Cardiac fibroblast (primary cell): ENCODE measurements around the gene HSPA1L.

ENCODE experiments used
- DNase-seq, 2 donors: peaks; one replicate each; pipeline versions ENCODE4 v3.0.0 to v3.0.0-alpha.2; 2010; ENCODE audit warnings: low read depth in 2 of 2
- H3K4me3 ChIP-seq, 2 donors: replicated peaks in 1 of 2; 1 replicate in 1 of 2; 2 replicates in 1 of 2; pipeline ENCODE4 v1.5.1; 2011; ENCODE audit warnings: low read depth in 2 of 2, low read length in 2 of 2, mild to moderate bottlenecking in 2 of 2, moderate library complexity in 1 of 2
- CTCF ChIP-seq: IDR thresholded peaks from one replicate; pipeline ENCODE4 v1.5.1; 2011; ENCODE audit warnings: low read depth, mild to moderate bottlenecking, low read length, inconsistent platforms

The HSPA1L gene

GRCh38 chr6:31785475-31785874 is 29.6 kb downstream of the HSPA1L start:
- no peak for TF ChIP-seq CTCF
- no peak for DNase-seq
- no peak overlapping the region for H3K4me3 ChIP-seq

- H3K4me3 ChIP-seq = no peak overlapping the region
- DNase-seq = no peak
- no peak for TF ChIP-seq CTCF
Observed at GRCh38 chr6:31784098-31784925, 30.8 kb downstream of the HSPA1L start.

- H3K4me3 ChIP-seq = no peak overlapping the region
- no peak for DNase-seq
- TF ChIP-seq CTCF = no peak
Observed at GRCh38 chr6:31782126-31782855, 32.8 kb downstream of the HSPA1L start.

- no peak for TF ChIP-seq CTCF
- no peak overlapping the region for H3K4me3 ChIP-seq
- DNase-seq = no peak
Observed at GRCh38 chr6:31781244-31782125, 33.6 kb downstream of the HSPA1L start.

- H3K4me3 ChIP-seq = no peak overlapping the region
- TF ChIP-seq CTCF = no peak
- no peak for DNase-seq
Observed at GRCh38 chr6:31780507-31781243, 34.4 kb downstream of the HSPA1L start.

- no peak for DNase-seq
- no peak overlapping the region for H3K4me3 ChIP-seq
- no peak for TF ChIP-seq CTCF
Observed at GRCh38 chr6:31779908-31780307, 35.2 kb downstream of the HSPA1L start.
